ENCODE data around the gene ASPDH.

Gene ASPDH

GRCh38 chr19:50490991-50491472, 22.7 kb downstream of the ASPDH start:
- Histone ChIP-seq H3K4me1 (ENCODE audit: insufficient read depth, low read length) (no peaks in the 10 kb centered on the region), H3K4me3 (ENCODE audit: low read depth in 1 of 2, low read length in 2 of 2) (no peak overlapping the region), H3K36me3 (ENCODE audit: insufficient read depth, low read length) (no peaks in the 10 kb centered on the region), H3K9me3 (ENCODE audit: low read length) (no peaks in the 10 kb centered on the region), H3K27ac (ENCODE audit: low read depth, low read length) (no peak overlapping the region), H3K9ac (ENCODE audit: low read length) (no peak overlapping the region), H3K27me3 (ENCODE audit: control insufficient read depth in 1 of 2, insufficient read depth in 2 of 2, low read length in 2 of 2) (peaks cover 21 to 31% of the 10 kb centered on the region in 2 donors)

- peaks cover 21 to 31% of the 10 kb centered on the region in 2 donors for H3K27me3 ChIP-seq (ENCODE audit: control insufficient read depth in 1 of 2, insufficient read depth in 2 of 2, low read length in 2 of 2)
- no peaks in the 10 kb centered on the region for H3K4me1 ChIP-seq (ENCODE audit: insufficient read depth, low read length)
- no peak overlapping the region for H3K27ac ChIP-seq (ENCODE audit: low read depth, low read length)
These were observed 23.3 kb downstream of the ASPDH start for GRCh38 chr19:50490411-50490811.

DNA sequence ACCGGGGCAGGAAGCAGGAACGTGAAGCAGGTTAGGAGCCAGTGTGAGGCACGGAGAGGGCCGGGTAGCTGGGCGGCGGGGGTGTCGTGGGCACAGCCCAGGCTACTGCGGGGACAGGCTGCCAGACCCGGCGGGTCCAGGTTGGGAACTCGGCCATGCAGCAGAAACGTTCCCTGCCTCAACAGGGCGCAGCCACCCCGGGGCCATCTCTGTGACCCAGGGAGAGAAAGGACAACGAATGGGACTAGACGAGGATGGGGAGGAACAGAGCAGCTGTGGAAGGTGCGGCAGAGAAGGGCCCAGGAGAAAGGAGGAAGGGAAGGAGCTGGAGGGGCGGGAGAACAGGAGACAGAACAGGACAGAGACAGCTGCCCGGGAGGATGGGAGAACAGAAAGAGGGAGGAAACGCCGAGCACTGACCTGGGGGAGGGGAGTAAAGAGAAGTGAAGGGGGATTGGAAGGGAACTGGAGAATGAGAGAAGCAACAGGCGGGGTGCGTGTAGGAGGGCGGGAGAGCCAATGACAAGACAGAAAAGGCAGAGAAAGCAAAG, 24.2 kb downstream of the ASPDH start:
- H3K27ac ChIP-seq (ENCODE audit: low read depth, low read length), result no peak overlapping the region
- no peak overlapping the region for H3K9ac ChIP-seq (ENCODE audit: low read length)
- H3K4me1 ChIP-seq (ENCODE audit: insufficient read depth, low read length), result no peaks in the 10 kb centered on the region
- no peak overlapping the region for H3K4me3 ChIP-seq (ENCODE audit: low read depth in 1 of 2, low read length in 2 of 2)
- H3K27me3 ChIP-seq (ENCODE audit: control insufficient read depth in 1 of 2, insufficient read depth in 2 of 2, low read length in 2 of 2), result peaks cover 21 to 31% of the 10 kb centered on the region in 2 donors
- H3K36me3 ChIP-seq (ENCODE audit: insufficient read depth, low read length), result no peaks in the 10 kb centered on the region
- no peaks in the 10 kb centered on the region for H3K9me3 ChIP-seq (ENCODE audit: low read length)

More at GRCh38 chr19:50490411-50490811, 23.3 kb downstream of the ASPDH start:
- no peaks in the 10 kb centered on the region for H3K9me3 ChIP-seq (ENCODE audit: low read length)
- no peak overlapping the region for H3K9ac ChIP-seq (ENCODE audit: low read length)
- no peak overlapping the region for H3K4me3 ChIP-seq (ENCODE audit: low read depth in 1 of 2, low read length in 2 of 2)
- H3K36me3 ChIP-seq (ENCODE audit: insufficient read depth, low read length), result no peaks in the 10 kb centered on the region

- Histone ChIP-seq H3K4me1 (ENCODE audit: insufficient read depth, low read length) (no peaks in the 10 kb centered on the region), H3K4me3 (ENCODE audit: low read depth in 1 of 2, low read length in 2 of 2) (no peak overlapping the region), H3K9ac (ENCODE audit: low read length) (no peak overlapping the region), H3K27ac (ENCODE audit: low read depth, low read length) (no peak overlapping the region), H3K9me3 (ENCODE audit: low read length) (no peaks in the 10 kb centered on the region), H3K27me3 (ENCODE audit: control insufficient read depth in 1 of 2, insufficient read depth in 2 of 2, low read length in 2 of 2) (peaks cover 21 to 31% of the 10 kb centered on the region in 2 donors), H3K36me3 (ENCODE audit: insufficient read depth, low read length) (no peaks in the 10 kb centered on the region)
These were observed 25.1 kb downstream of the ASPDH start for GRCh38 chr19:50488389-50489194.

DNA sequence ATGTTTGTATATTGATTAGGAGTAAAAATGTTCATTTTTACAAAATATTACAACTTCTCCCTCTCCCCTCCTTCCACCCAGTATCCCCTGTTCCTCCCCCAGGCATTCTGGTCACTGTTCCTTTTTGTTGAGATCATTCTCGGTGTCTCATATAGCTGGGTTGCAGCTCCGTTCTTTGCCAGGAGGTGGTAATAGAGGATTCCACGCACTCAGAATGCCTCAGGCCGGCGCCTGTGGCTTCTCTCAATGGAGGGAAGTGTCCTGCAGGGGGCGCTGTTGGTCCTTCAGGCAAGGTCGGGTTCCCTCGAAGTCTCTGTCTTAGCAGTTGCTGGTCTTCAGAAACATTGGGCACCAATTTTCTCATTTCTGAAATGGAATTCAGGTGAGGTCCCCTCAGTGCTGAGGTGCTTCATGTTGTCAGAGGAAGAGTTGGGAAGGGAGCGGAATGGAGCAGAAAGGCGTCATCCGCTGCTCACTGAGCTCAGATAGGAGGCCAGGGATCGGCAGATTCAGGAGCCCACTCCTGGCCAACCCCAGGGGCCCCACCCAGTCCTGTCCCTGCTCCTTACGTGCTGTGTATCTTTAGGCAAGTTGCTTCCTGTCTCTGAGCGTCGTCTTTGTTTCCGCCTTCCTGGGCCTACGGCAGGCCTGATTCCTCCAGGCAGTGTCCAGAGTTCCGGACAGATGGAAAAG, 26.7 kb downstream of the ASPDH start:
- Histone ChIP-seq H3K9me3 (ENCODE audit: low read length) (no peaks in the 10 kb centered on the region), H3K9ac (ENCODE audit: low read length) (no peak overlapping the region), H3K4me3 (ENCODE audit: low read depth in 1 of 2, low read length in 2 of 2) (no peak overlapping the region), H3K4me1 (ENCODE audit: insufficient read depth, low read length) (no peaks in the 10 kb centered on the region), H3K27me3 (ENCODE audit: control insufficient read depth in 1 of 2, insufficient read depth in 2 of 2, low read length in 2 of 2) (peaks cover 21 to 31% of the 10 kb centered on the region in 2 donors), H3K36me3 (ENCODE audit: insufficient read depth, low read length) (no peaks in the 10 kb centered on the region), H3K27ac (ENCODE audit: low read depth, low read length) (no peak overlapping the region)

DNA sequence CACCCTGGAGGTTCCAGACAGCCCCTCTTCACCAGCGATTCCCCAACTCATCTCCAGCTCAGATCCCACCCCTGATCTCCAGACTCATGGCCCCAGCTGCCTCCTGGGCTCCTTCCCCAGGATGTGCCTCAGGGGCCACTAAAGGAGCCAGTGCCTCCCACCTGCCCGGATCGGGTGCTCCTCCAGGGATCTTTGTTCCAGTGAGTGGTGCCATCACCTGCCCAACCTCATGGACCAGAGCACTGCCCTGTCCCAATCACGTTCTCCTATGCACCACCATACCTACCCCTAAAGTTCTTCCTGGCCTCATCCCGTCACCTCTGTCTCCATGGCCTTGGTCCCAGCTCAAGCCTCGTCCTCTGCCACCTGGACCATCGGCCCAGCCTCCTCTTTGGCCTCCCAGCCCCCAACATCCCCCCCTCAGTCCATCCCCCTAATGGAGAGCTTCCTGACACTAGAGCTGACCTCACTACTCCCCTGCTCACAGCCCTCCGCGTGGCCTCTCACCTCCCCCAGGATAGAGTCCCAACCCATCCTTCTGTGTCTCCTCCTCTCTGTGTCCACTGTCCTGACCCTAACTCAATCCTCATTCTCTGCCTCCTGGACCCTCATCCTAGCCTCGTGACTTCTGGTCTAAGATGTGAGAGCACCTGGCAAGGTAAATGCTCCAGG, 28.3 kb downstream of the ASPDH start:
- Histone ChIP-seq H3K9me3 (ENCODE audit: low read length) (no peaks in the 10 kb centered on the region), H3K27ac (ENCODE audit: low read depth, low read length) (no peak overlapping the region), H3K27me3 (ENCODE audit: control insufficient read depth in 1 of 2, insufficient read depth in 2 of 2, low read length in 2 of 2) (peaks cover 21 to 27% of the 10 kb centered on the region in 2 donors), H3K9ac (ENCODE audit: low read length) (no peak overlapping the region), H3K36me3 (ENCODE audit: insufficient read depth, low read length) (peaks cover 12% of the 10 kb centered on the region), H3K4me1 (ENCODE audit: insufficient read depth, low read length) (no peaks in the 10 kb centered on the region), H3K4me3 (ENCODE audit: low read depth in 1 of 2, low read length in 2 of 2) (no peak overlapping the region)

GRCh38 chr19:50482916-50483315, 30.8 kb downstream of the ASPDH start:
- Histone ChIP-seq H3K9me3 (ENCODE audit: low read length) (no peaks in the 10 kb centered on the region), H3K4me1 (ENCODE audit: insufficient read depth, low read length) (peaks cover under 1% of the 10 kb centered on the region), H3K36me3 (ENCODE audit: insufficient read depth, low read length) (peaks cover 27% of the 10 kb centered on the region), H3K27ac (ENCODE audit: low read depth, low read length) (no peak overlapping the region), H3K27me3 (ENCODE audit: control insufficient read depth in 1 of 2, insufficient read depth in 2 of 2, low read length in 2 of 2) (peaks cover 11 to 13% of the 10 kb centered on the region in 2 donors), H3K4me3 (ENCODE audit: low read depth in 1 of 2, low read length in 2 of 2) (no peak overlapping the region), H3K9ac (ENCODE audit: low read length) (no peak overlapping the region)

GRCh38 chr19:50482271-50482855, 31.4 kb downstream of the ASPDH start:
- H3K36me3 ChIP-seq (ENCODE audit: insufficient read depth, low read length), result peaks cover 27% of the 10 kb centered on the region

DNA sequence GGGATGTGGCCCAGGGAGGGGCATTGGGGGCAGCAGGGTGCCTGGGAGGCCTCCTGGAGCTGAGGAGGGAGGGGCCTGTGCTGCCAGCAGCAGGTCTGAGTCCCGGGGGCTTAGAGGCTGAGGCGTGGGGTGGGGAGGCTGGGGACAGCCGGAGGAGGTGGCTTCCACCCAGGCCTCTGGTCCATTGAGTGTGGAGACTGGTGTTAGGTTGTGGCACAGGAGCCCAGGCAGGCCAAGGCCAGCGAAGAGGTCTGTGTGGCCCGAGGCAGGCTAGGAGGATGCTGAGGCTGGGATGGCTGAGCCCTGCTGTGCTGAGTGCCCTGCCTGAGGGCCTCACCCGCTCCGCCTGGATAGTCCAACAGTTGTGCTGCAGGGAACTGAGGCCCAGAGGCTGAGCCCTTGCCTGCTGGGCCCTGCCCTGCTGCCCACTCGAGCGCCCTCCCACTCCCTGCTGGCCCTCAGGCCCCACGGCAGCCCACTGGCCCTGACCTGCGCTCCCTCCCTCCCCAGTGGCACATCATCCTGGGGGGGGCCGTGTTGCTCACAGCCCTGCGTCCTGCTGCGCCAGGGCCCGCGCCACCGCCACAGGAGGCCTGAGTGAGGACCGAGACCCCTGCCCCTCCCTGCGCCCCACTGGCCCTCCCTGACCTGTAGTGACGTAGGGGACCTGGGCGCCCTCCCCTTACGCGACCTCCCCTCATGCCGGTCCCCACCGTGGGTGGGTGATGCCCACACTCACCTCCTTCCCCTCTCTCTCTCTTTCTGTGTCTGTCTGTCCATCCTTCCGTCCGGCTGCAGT, 32.2 kb downstream of the ASPDH start:
- Histone ChIP-seq H3K4me1 (ENCODE audit: insufficient read depth, low read length) (peaks cover 11% of the 10 kb centered on the region), H3K27me3 (ENCODE audit: control insufficient read depth in 1 of 2, insufficient read depth in 2 of 2, low read length in 2 of 2) (peaks cover 0 to 2% of the 10 kb centered on the region in 2 donors), H3K9me3 (ENCODE audit: low read length) (no peaks in the 10 kb centered on the region), H3K36me3 (ENCODE audit: insufficient read depth, low read length) (peaks cover 27% of the 10 kb centered on the region), H3K4me3 (ENCODE audit: low read depth in 1 of 2, low read length in 2 of 2) (no peak overlapping the region), H3K9ac (ENCODE audit: low read length) (no peak overlapping the region), H3K27ac (ENCODE audit: low read depth, low read length) (no peak overlapping the region)

More at GRCh38 chr19:50482271-50482855, 31.4 kb downstream of the ASPDH start:
- no peaks in the 10 kb centered on the region for H3K9me3 ChIP-seq (ENCODE audit: low read length)
- no peak overlapping the region for H3K27ac ChIP-seq (ENCODE audit: low read depth, low read length)
- peaks cover 6 to 10% of the 10 kb centered on the region in 2 donors for H3K27me3 ChIP-seq (ENCODE audit: control insufficient read depth in 1 of 2, insufficient read depth in 2 of 2, low read length in 2 of 2)
- H3K9ac ChIP-seq (ENCODE audit: low read length), result no peak overlapping the region
- H3K4me3 ChIP-seq (ENCODE audit: low read depth in 1 of 2, low read length in 2 of 2), result no peak overlapping the region
- H3K4me1 ChIP-seq (ENCODE audit: insufficient read depth, low read length), result peaks cover 6% of the 10 kb centered on the region

GRCh38 chr19:50480281-50481111, 33.2 kb downstream of the ASPDH start:
- Histone ChIP-seq H3K4me1 (ENCODE audit: insufficient read depth, low read length) (peaks cover 11% of the 10 kb centered on the region), H3K9me3 (ENCODE audit: low read length) (no peaks in the 10 kb centered on the region), H3K9ac (ENCODE audit: low read length) (no peak overlapping the region), H3K36me3 (ENCODE audit: insufficient read depth, low read length) (peaks cover 27% of the 10 kb centered on the region), H3K27me3 (ENCODE audit: control insufficient read depth in 1 of 2, insufficient read depth in 2 of 2, low read length in 2 of 2) (no peaks in the 10 kb centered on the region), H3K4me3 (ENCODE audit: low read depth in 1 of 2, low read length in 2 of 2) (no peak overlapping the region), H3K27ac (ENCODE audit: low read depth, low read length) (no peak overlapping the region)

Data from muscle layer of colon (tissue), 2 donors.